ENCODE measurements around the gene RPN1. TPM values are rescaled to one million over a fixed set of nuclear protein-coding genes. Genes with fewer than 3 reads are reported as not detected.

Gene RPN1
- total RNA-seq, 3 donors from 2014 or later (not counting 1 experiment from before 2014, with no cell fraction given) = 90.5 to 130 (median 92.1) TPM

- ATAC-seq (peak in 1 of 3 donors; percentile 73), DNase-seq (no peak)
- no peak overlapping the region for H3K4me3 ChIP-seq (ENCODE audit: low read length)
- no peak overlapping the region for H3K4me3 Mint-ChIP-seq
- no peak overlapping the region for H3K27ac ChIP-seq (ENCODE audit: low read length)
- H3K36me3 Mint-ChIP-seq = no peaks in the 10 kb centered on the region
- intact Hi-C loops (cut with micrococcal nuclease) = no loop called here
- no peak for TF ChIP-seq CTCF (IDR thresholded peaks at IDR 0.05)
- no peaks in the 10 kb centered on the region for H3K36me3 ChIP-seq (ENCODE audit: control insufficient read depth, insufficient read depth, low read length)
- no peaks in the 10 kb centered on the region for H3K27me3 Mint-ChIP-seq (ENCODE audit: low read depth in 2 of 2)
- H3K4me1 ChIP-seq (ENCODE audit: control insufficient read depth, insufficient read depth, low read length) = peaks cover 18% of the 10 kb centered on the region
- WGBS (ENCODE audit: insufficient coverage) = 86% methylated on average over 16 of the region's 18 CpGs
- no peak overlapping the region for H3K27ac Mint-ChIP-seq
- no peaks in the 10 kb centered on the region for H3K27me3 ChIP-seq (ENCODE audit: control insufficient read depth, insufficient read depth, low read length)
- peaks cover 6 to 18% of the 10 kb centered on the region in 2 donors for H3K4me1 Mint-ChIP-seq
- H3K9me3 Mint-ChIP-seq = no peaks in the 10 kb centered on the region
- no peaks in the 10 kb centered on the region for H3K9me3 ChIP-seq (ENCODE audit: control insufficient read depth, insufficient read depth, low read length)
Observed at GRCh38 chr3:128598884-128599664, 51.5 kb downstream of the RPN1 start.

GRCh38 chr3:128597900-128598299 lies 52.7 kb downstream of the RPN1 start:
- no peak overlapping the region for H3K4me3 Mint-ChIP-seq
- H3K27me3 ChIP-seq (ENCODE audit: control insufficient read depth, insufficient read depth, low read length) = no peaks in the 10 kb centered on the region
- ATAC-seq (no peak), DNase-seq (no peak)
- no peaks in the 10 kb centered on the region for H3K9me3 Mint-ChIP-seq
- H3K36me3 ChIP-seq (ENCODE audit: control insufficient read depth, insufficient read depth, low read length) = no peaks in the 10 kb centered on the region
- no peaks in the 10 kb centered on the region for H3K9me3 ChIP-seq (ENCODE audit: control insufficient read depth, insufficient read depth, low read length)
- H3K36me3 Mint-ChIP-seq = no peaks in the 10 kb centered on the region
- intact Hi-C loops (cut with micrococcal nuclease) = no loop called here
- H3K27ac Mint-ChIP-seq = no peak overlapping the region
- peaks cover 18% of the 10 kb centered on the region for H3K4me1 ChIP-seq (ENCODE audit: control insufficient read depth, insufficient read depth, low read length)
- H3K4me1 Mint-ChIP-seq = peaks cover 6 to 18% of the 10 kb centered on the region in 2 donors
- no peak for TF ChIP-seq CTCF (IDR thresholded peaks at IDR 0.05)
- no peak overlapping the region for H3K4me3 ChIP-seq (ENCODE audit: low read length)
- WGBS (ENCODE audit: insufficient coverage) = 77% methylated on average over 6 of the region's 6 CpGs
- no peak overlapping the region for H3K27ac ChIP-seq (ENCODE audit: low read length)
- no peaks in the 10 kb centered on the region for H3K27me3 Mint-ChIP-seq (ENCODE audit: low read depth in 2 of 2)

- 100% methylated on average over 2 of the region's 4 CpGs for WGBS (ENCODE audit: insufficient coverage)
- Mint-ChIP-seq H3K9me3 (no peaks in the 10 kb centered on the region), H3K27ac (peak overlapping the region in 1 of 2 donors; percentile 88), H3K27me3 (ENCODE audit: low read depth in 2 of 2) (no peaks in the 10 kb centered on the region), H3K4me1 (peaks cover 6 to 30% of the 10 kb centered on the region in 2 donors), H3K36me3 (no peaks in the 10 kb centered on the region), H3K4me3 (no peak overlapping the region)
- Histone ChIP-seq H3K9me3 (ENCODE audit: control insufficient read depth, insufficient read depth, low read length) (no peaks in the 10 kb centered on the region), H3K4me1 (ENCODE audit: control insufficient read depth, insufficient read depth, low read length) (peaks cover 31% of the 10 kb centered on the region), H3K4me3 (ENCODE audit: low read length) (no peak overlapping the region), H3K27ac (ENCODE audit: low read length) (no peak overlapping the region), H3K27me3 (ENCODE audit: control insufficient read depth, insufficient read depth, low read length) (no peaks in the 10 kb centered on the region), H3K36me3 (ENCODE audit: control insufficient read depth, insufficient read depth, low read length) (no peaks in the 10 kb centered on the region)
- no peak for DNase-seq
- no peak for ATAC-seq
- intact Hi-C loops (cut with micrococcal nuclease) = no loop called here
- no peak for TF ChIP-seq CTCF (IDR thresholded peaks at IDR 0.05)
Observed at GRCh38 chr3:128592864-128593263, 57.8 kb downstream of the RPN1 start.

Data from natural killer cell (primary cell).